Motor neuron (in vitro differentiated cells): ENCODE data around the gene DUSP8. TPM values are rescaled to one million over a fixed set of nuclear protein-coding genes. Genes with fewer than 3 reads are reported as not detected.

Source experiments
- ATAC-seq, 8 experiments: fragments of 200-7000 bp; cut with Tn5 transposase; replicated peaks in 6 of 8; 2 replicates each; pipeline ENCODE4 v1.8.0; 2021; ENCODE audit warnings: mild to moderate bottlenecking in 8 of 8, moderate library complexity in 8 of 8
- H3K27ac ChIP-seq, 2 donors: fragments of 250-450 bp; sonication (Bioruptor Pico); 2 replicates each; pipeline ENCODE4 v1.9.0; 2021; ENCODE audit warnings: antibody characterized with exemption in 2 of 2, mild to moderate bottlenecking in 2 of 2, moderate library complexity in 1 of 2
- H3K4me1 ChIP-seq, 2 donors: fragments of 250-450 bp; sonication (Bioruptor Pico); replicated peaks in 1 of 2; 2 replicates each; pipeline ENCODE4 v1.6.1; 2021; ENCODE audit warnings: antibody characterized with exemption in 2 of 2, mild to moderate bottlenecking in 2 of 2, moderate library complexity in 1 of 2
- H3K4me3 ChIP-seq, 5 donors: fragments of 250-450 bp; sonication (Bioruptor Pico); 2 replicates each; pipeline ENCODE4 v1.9.0; 2021; ENCODE audit warnings: antibody characterized with exemption in 5 of 5, mild to moderate bottlenecking in 5 of 5, moderate library complexity in 4 of 5
- WGBS, 10 experiments: fragments of 450-650 bp; shearing (Covaris generic); methylation state at CpG; one replicate each; pipeline ENCODE4 v1.0.0; 2022; 5-methylcytosine and 5-hydroxymethylcytosine counted together
- in situ Hi-C, 9 experiments: fragments of 400-800 bp; cut with MboI; loops; one replicate each; pipeline ENCODE4 v1.15.0; 2021; ENCODE audit warnings: low sequenced_read_pairs in 9 of 9, low pct_unique_long_range_greater_than_20kb in 2 of 9; ENCODE audit not compliant: unreplicated experiment in 9 of 9
- total RNA-seq, 8 experiments: library from RNA; unstranded; fragments of 300-600 nt; gene quantifications; 2 replicates each; pipeline versions ENCODE4 v1.2.3 to v1.2.4, GENCODE V29; 2022

Gene DUSP8
- total RNA-seq, 8 experiments from 2014 or later: 0.87 to 17.2 (median 7.9) TPM

DNA sequence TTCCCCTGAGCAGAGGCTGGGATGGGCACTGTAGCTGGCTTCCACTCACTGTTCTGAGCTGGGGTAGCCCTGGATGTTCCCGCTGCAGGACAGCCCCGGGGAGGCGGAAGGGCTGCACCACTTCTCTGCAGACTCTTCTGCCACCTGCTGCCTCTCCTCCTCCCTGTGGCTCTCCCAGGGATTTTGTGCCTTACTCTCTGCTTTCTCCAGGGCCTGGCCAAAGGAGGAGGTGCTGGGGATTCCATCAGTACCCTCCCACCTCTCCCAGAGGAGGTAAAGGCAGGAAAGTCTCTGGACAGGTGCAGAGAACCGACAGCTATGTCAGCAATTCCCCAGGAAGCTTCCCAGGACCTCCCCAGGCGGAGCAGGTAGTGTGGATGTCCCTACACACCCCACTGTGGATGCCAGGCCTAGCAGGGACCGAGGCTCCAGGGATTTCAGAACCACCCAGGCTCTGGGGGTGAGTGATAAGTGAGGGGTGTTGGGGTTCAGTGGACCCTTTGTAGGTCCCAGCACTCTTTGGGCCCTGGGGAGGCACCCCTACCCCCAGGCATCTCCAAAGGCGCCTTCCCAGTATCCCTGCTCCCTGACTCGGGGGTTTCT is 11.3 kb downstream of the DUSP8 start:
- ATAC-seq: no peak
- Histone ChIP-seq H3K4me3 (no peak overlapping the region), H3K27ac (no peak overlapping the region), H3K4me1 (peaks cover 24 to 34% of the 10 kb centered on the region in 2 donors)
- WGBS, 10 experiments: 80 to 89% methylated on average over 3 of the region's 8 CpGs; no CpG with 5 or more reads in 8 of the 10 experiments
- in situ Hi-C loops: no loop called here

DNA sequence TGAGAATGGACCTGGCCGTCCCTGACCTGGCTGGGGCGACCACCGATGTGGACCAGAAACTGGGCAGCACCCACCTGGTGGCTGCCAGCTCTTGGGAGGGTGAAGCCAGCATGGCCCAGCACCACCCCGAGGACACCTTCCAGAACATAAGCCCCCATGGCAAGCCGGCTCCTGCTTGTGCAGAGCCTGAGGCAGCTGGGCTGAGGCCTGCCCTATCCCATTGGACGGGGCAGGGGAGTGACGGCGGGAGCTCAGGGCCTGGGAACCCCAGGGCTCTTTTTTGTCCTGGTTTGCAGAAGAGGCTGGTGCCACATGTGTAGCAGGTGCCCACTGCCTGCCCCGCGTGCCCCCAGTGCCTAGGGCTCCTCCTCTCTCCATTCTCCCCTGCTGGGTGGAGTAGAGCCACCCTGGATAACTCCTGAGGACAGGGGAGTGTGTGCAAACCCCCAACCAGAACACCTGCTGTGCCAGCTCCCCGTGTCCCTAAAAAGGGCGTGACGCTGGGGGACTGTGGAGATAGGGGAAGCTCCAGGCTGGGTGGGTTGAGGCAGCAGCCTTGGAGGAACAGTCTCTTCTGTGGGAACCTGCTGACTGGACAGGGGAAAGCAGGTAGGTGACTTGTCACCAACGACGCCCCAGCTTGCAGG is 11.9 kb downstream of the DUSP8 start:
- ATAC-seq: no peak
- in situ Hi-C loops: no loop called here
- Histone ChIP-seq H3K4me1 (peaks cover 24 to 32% of the 10 kb centered on the region in 2 donors), H3K4me3 (no peak overlapping the region), H3K27ac (no peak overlapping the region)
- 20 to 100% (median 90%) methylated on average over 1 to 5 of the region's 15 CpGs; no CpG with 5 or more reads in 3 of the 10 experiments for WGBS, 10 experiments

DNA sequence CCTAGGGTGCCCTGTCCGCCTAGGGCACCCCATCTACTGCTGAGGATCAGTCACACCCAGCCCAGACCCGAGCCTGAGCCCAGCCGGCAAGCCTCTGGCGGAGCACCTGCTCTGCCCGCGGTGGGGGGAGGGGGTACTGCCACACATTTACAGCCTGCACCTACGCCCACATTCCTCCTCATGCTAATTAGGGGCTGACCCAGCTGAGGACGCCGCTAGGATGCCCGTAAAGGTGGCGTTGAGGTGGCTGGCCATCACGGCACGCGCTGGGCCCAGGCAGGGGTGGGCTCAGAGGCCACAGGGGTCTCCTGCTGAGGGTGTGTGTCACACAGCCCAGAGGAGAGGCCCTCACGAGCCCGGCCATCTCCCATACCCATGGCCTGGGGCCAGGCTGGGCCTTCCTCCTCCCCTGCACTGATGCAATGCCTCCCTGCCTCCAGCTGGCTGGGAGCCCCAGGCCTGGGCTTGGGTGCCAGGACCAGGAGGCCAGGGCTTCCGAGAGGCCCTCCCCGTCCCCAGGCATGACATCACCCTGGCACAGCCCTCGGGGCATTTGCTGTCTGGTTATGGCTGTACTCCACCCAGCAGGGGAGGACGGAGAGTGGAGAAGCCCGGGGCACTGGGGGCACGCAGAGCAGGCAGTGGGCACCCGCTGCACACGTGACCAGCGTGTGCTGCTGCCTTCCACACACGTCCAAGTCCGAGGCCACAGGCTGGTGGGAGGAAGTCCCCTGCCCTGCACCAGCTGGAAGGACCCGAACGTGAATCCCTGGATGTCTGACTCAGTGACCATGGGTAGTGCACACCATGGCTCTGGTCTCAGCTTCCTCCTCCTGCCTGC is 12.7 kb downstream of the DUSP8 start:
- in situ Hi-C loops: no loop called here
- peak in 6 of 8 experiments; percentile 34 to 75 (median 56) for ATAC-seq
- no peak overlapping the region for H3K27ac ChIP-seq
- no peak overlapping the region for H3K4me3 ChIP-seq
- 0 to 94% (median 75%) methylated on average over 1 to 9 of the region's 29 CpGs; no CpG with 5 or more reads in 4 of the 10 experiments for WGBS, 10 experiments
- H3K4me1 ChIP-seq: peaks cover 16 to 28% of the 10 kb centered on the region in 2 donors

- Histone ChIP-seq H3K4me3 (no peak overlapping the region), H3K27ac (no peak overlapping the region), H3K4me1 (peaks cover 10 to 28% of the 10 kb centered on the region in 2 donors)
- in situ Hi-C loops: no loop called here
- no peak for ATAC-seq
- 70% methylated on average over 2 of the region's 12 CpGs; no CpG with 5 or more reads in 9 of the 10 experiments for WGBS, 10 experiments
Observed at GRCh38 chr11:1558775-1559110, 13.3 kb downstream of the DUSP8 start.

DNA sequence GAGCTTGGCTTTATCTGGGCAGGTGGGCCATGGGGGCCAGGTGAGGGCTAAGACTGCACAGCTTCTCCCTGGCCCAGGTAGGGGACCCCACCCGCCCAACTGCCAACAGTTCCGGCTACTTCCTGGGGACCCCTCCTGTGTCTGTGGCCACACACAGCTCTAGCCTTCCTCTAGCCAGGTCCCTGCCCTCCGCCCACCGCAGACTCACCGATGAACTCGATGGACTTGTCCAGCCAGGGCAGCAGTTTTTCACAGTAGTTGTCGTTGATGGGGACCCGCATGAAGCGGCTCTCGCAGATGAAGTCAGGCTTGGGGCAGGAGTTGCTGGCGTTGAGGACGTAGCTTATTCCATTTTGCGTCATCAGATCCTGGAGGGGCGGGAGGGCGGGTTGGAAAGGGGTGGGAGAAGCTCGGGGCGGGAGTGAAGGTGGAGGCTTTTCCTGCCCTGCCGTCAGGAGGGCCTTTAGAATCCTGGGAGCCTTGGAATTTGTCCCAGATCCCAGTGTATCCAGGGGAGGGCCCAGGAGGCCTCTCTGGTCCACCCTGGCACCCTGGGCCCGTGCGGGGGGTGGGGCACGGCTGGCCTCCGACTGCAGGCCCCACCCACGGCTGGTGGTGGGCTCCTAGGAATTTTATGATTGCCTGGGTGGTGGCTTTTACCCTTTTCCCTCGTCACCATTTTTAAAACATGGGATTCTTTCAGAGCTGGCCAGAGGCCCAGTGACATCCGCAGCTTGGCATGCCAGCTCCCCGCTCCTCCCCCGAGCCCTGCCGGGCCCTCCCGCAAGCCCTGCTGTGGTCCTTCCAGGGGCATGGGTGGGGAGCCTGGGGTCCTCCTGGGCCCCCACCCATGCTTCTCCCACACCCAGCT is 13.9 kb downstream of the DUSP8 start:
- ATAC-seq: peak; percentile 6 to 40 (median 19)
- Histone ChIP-seq H3K4me1 (peaks cover 8 to 25% of the 10 kb centered on the region in 2 donors), H3K4me3 (no peak overlapping the region), H3K27ac (no peak overlapping the region)
- in situ Hi-C loops: no loop called here
- WGBS, 10 experiments: 0% methylated on average over 1 of the region's 29 CpGs; no CpG with 5 or more reads in 9 of the 10 experiments

DNA sequence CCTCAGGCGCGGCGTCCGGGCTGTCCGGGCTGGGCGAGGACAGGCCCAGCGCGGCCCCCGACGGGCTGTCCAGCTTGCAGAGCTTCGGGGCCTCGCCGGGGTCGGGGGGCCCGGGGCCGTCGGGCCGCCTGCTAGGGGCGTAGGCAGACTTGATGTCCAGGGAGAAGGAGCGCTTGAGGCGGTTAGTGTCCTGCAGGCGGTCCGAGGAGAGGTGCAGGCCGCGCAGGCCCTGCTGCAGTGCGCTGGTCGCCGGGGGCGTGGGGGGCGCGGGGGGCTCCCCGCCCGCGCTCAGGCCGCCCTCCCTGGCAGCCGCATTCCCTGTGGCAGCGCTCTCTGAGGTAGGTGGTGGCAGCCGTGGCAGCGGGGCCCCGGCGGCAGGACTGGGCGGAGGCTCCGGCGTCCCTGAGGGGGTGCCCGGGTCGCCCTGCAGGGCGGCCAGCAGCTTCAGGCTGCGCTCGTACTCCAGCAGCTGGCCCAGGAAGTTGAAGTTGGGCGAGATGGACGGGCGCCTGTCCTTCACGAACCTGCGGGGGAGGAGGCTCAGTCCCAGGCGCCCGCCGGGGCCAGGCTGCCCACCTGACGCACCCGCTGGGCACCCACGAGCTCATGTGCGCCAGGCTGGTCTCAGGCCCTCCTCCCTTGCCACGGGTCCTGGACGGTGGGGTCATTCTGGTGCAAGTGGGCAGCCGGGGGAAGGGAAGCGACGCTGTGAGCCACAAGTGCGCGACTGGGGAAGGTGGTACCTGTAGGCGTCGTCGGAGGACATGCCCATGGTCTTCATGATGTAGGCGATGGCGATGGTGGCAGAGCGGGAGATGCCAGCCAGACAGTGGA is 14.8 kb downstream of the DUSP8 start:
- ATAC-seq: no peak
- in situ Hi-C loops: no loop called here
- WGBS, 10 experiments: 87 to 100% (median 93%) methylated on average over 2 to 10 of the region's 74 CpGs; no CpG with 5 or more reads in 6 of the 10 experiments
- Histone ChIP-seq H3K27ac (no peak overlapping the region), H3K4me3 (no peak overlapping the region), H3K4me1 (peaks cover 12 to 31% of the 10 kb centered on the region in 2 donors)

GRCh38 chr11:1556278-1556902 is 15.7 kb downstream of the DUSP8 start:
- 30 to 100% (median 60%) methylated on average over 2 to 14 of the region's 63 CpGs; no CpG with 5 or more reads in 3 of the 10 experiments for WGBS, 10 experiments
- in situ Hi-C loops: no loop called here
- Histone ChIP-seq H3K4me3 (no peak overlapping the region), H3K4me1 (peaks cover 13 to 33% of the 10 kb centered on the region in 2 donors), H3K27ac (no peak overlapping the region)
- ATAC-seq: no peak

- no peak for ATAC-seq
- Histone ChIP-seq H3K4me1 (peaks cover 13 to 33% of the 10 kb centered on the region in 2 donors), H3K27ac (no peak overlapping the region), H3K4me3 (no peak overlapping the region)
- WGBS, 10 experiments: no CpG with 5 or more reads among the region's 9 CpGs
- in situ Hi-C loops: no loop called here
Observed at GRCh38 chr11:1555713-1556153, 16.3 kb downstream of the DUSP8 start.

DNA sequence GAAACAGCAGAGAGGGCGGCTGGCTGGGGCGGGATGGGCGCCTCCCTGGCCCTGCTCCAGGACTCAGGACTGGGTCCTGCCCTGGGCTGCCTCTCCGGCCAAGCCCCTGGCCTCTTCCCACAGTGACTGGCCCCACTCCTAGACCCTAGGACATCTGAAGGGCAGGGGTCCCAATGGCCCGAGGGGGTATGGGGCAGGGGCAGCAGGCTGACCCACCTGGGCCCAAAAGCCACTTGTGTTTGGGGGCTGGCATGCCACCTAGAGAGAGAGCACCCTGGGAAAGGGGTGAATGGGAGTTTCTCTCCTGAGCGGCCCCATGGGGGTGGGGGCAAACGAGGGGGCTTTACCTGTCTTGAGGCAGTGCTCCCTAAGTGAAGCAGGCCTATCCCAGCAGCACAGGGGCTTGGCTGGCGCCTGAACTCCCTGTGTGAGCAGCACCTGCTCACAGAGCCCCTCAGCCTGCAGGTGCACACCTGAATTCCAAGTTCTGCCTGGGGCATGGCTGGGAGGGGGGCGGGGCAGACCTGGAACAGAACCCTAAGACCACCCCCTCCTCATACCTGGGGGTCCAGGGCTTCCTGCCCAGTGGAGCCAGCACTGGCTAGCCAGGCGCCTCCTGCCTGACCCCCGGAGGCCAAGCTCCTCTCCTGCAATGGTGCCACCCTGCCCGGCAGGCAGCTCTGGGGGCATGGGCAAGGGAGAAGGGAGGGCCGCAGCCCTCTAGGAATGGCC is 16.9 kb downstream of the DUSP8 start:
- ATAC-seq: no peak
- Histone ChIP-seq H3K4me1 (peaks cover 13 to 33% of the 10 kb centered on the region in 2 donors), H3K4me3 (no peak overlapping the region), H3K27ac (no peak overlapping the region)
- in situ Hi-C loops: no loop called here
- WGBS, 10 experiments: 70 to 100% methylated on average over 1 to 2 of the region's 13 CpGs; no CpG with 5 or more reads in 8 of the 10 experiments

DNA sequence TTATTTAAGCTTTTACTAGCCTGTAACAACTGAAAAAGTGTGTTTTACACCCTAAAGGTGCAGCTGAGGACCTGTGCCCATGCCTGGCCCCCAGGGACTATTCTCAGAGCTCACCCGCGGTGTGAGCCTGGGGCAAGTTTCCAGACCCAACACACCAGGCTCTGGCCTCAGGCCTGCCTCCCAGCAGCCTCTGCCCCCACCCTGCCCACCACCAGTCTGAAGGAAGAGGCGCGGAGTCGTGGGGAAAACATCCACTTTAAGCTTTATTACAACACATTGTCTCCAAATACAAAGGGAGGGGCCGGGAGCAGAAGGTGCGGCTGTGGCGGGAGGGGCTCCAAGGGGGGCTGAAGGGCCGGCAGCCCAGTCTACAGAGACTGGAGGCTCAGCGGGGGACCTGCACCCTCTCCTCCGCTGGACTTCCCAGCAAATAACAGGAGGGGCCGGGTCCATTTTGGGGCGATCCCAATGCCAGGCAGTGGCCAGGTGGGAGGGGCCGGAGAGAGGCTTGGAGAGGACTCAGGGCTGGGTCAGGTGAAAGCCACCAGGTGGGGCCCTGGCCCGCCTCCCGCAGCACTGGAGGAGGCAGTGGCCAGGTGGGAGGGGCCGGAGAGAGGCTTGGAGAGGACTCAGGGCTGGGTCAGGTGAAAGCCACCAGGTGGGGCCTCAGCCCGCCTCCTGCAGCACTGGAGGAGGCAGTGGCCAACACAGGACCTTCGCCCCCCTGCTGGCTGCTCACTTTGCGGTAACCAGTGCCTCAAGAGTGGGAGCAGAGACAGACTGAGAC is 18.1 kb downstream of the DUSP8 start:
- ATAC-seq: no peak
- Histone ChIP-seq H3K4me3 (no peak overlapping the region), H3K4me1 (peaks cover 16 to 36% of the 10 kb centered on the region in 2 donors), H3K27ac (no peak overlapping the region)
- WGBS, 10 experiments: 0 to 60% (median 60%) methylated on average over 1 to 2 of the region's 20 CpGs; no CpG with 5 or more reads in 7 of the 10 experiments
- in situ Hi-C loops: no loop called here
